ENCODE data around the gene RGS21. TPM values are rescaled to one million over a fixed set of nuclear protein-coding genes. Genes with fewer than 3 reads are reported as not detected.
A peak's percentile ranks its signal among the peaks of the same experiment; 100 is the strongest.

Gene RGS21
- total RNA-seq, 1 experiment from 2014 or later = not detected

DNA sequence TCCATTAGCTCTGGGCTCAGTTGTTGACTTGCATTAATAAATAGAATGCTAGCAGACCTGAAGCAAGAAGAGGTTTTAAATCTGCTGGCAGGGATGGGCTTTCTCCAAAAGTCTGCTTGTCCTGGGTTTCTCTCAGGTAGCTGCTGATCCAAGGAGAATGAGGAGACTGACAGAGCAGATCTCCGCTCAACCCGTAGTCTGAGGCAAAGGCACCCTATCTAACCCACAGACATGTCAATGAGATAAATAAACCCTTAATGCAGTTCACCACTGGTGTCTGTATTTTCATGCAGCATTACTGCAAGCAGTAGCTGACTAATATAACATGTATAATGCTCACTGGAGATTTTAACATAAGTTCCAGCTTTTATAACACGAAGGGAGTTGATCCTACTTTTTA is 44.1 kb upstream of the RGS21 start:
- POLR2A ChIA-PET (ENCODE audit: unreplicated experiment) = no interaction called here
- no peak overlapping the region for H2AFZ ChIP-seq
- no peak for DNase-seq
- no TSS peak for BruUV-seq (replicated peaks)
- no peaks in the 10 kb centered on the region for H3F3A ChIP-seq (ENCODE audit: insufficient read depth, low read depth)
- H4K20me1 ChIP-seq (ENCODE audit: insufficient read depth) = no peaks in the 10 kb centered on the region
- no peak overlapping the region for H3K4me3 ChIP-seq
- H3K36me3 ChIP-seq (ENCODE audit: low read depth) = no peaks in the 10 kb centered on the region
- no peaks in the 10 kb centered on the region for H3K27me3 ChIP-seq (ENCODE audit: insufficient read depth, low read depth)
- TF ChIP-seq, protein P1, sequence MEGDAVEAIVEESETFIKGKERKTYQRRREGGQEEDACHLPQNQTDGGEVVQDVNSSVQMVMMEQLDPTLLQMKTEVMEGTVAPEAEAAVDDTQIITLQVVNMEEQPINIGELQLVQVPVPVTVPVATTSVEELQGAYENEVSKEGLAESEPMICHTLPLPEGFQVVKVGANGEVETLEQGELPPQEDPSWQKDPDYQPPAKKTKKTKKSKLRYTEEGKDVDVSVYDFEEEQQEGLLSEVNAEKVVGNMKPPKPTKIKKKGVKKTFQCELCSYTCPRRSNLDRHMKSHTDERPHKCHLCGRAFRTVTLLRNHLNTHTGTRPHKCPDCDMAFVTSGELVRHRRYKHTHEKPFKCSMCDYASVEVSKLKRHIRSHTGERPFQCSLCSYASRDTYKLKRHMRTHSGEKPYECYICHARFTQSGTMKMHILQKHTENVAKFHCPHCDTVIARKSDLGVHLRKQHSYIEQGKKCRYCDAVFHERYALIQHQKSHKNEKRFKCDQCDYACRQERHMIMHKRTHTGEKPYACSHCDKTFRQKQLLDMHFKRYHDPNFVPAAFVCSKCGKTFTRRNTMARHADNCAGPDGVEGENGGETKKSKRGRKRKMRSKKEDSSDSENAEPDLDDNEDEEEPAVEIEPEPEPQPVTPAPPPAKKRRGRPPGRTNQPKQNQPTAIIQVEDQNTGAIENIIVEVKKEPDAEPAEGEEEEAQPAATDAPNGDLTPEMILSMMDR (conservative IDR thresholded peaks at IDR 0.05) = no peak
- no peak for TF ChIP-seq EZH2 (IDR thresholded peaks at IDR 0.05; ENCODE audit: low read depth)
- intact Hi-C loops (cut with micrococcal nuclease; ENCODE audit: unreplicated experiment) = no loop called here
- H3K27ac ChIP-seq = no peak overlapping the region
- no peak overlapping the region for H3K4me2 ChIP-seq
- no peaks in the 10 kb centered on the region for H3K4me1 ChIP-seq (replicated peaks; ENCODE audit: insufficient read depth)
- no peaks in the 10 kb centered on the region for H3K79me2 ChIP-seq (ENCODE audit: low read depth)
- CTCF ChIA-PET = no interaction called here
- H3K9me3 ChIP-seq (ENCODE audit: insufficient read depth, low read depth) = no peaks in the 10 kb centered on the region
- no peaks in the 10 kb centered on the region for H3K9me2 ChIP-seq (ENCODE audit: insufficient read depth)

DNA sequence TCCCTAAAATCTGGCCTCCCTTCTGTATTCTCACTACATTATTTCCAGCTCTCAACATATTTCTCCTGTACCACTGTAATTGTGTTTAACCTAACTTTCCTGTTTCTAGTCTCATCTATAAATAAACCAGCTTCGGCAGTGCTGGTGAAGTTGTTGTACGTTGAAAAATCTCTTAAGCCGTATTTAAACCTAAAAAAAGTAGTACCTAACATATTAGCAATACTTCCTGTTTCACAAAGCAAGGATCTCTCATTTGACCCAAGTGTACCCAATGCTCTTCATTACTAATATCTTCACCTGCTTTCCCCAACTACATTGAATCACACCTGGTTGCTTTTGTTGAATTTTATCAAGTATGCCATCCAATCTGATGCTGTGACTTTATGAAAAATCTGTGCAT is 42.2 kb upstream of the RGS21 start:
- Histone ChIP-seq H3F3A (ENCODE audit: insufficient read depth, low read depth) (no peaks in the 10 kb centered on the region), H3K27me3 (ENCODE audit: insufficient read depth, low read depth) (no peaks in the 10 kb centered on the region), H3K9me3 (ENCODE audit: insufficient read depth, low read depth) (no peaks in the 10 kb centered on the region), H3K79me2 (ENCODE audit: low read depth) (no peaks in the 10 kb centered on the region), H3K36me3 (ENCODE audit: low read depth) (no peaks in the 10 kb centered on the region), H3K4me3 (no peak overlapping the region), H3K9me2 (ENCODE audit: insufficient read depth) (no peaks in the 10 kb centered on the region), H3K4me1 (replicated peaks; ENCODE audit: insufficient read depth) (no peaks in the 10 kb centered on the region), H3K27ac (no peak overlapping the region), H3K4me2 (no peak overlapping the region), H4K20me1 (ENCODE audit: insufficient read depth) (no peaks in the 10 kb centered on the region), H2AFZ (0 out of 2 replicates have a peak overlapping the region, but pooled peaks have one; percentile 43)
- intact Hi-C loops (cut with micrococcal nuclease; ENCODE audit: unreplicated experiment) = no loop called here
- ChIA-PET CTCF (no interaction called here), POLR2A (ENCODE audit: unreplicated experiment) (no interaction called here)
- TF ChIP-seq, protein P1 (conservative IDR thresholded peaks at IDR 0.05) = no peak
- TF ChIP-seq EZH2 (IDR thresholded peaks at IDR 0.05; ENCODE audit: low read depth) = no peak
- DNase-seq = no peak
- BruUV-seq (replicated peaks) = no TSS peak

GRCh38 chr1:192277635-192278034 is 39.2 kb upstream of the RGS21 start:
- H4K20me1 ChIP-seq (ENCODE audit: insufficient read depth) = no peaks in the 10 kb centered on the region
- no peak overlapping the region for H3K27ac ChIP-seq
- POLR2A ChIA-PET (ENCODE audit: unreplicated experiment) = no interaction called here
- H2AFZ ChIP-seq = no peak overlapping the region
- H3K9me3 ChIP-seq (ENCODE audit: insufficient read depth, low read depth) = 0 out of 2 replicates have a peak, but pooled peaks cover 3% of the 10 kb centered on the region
- TF ChIP-seq, protein P1 (conservative IDR thresholded peaks at IDR 0.05) = no peak
- no peak for TF ChIP-seq EZH2 (IDR thresholded peaks at IDR 0.05; ENCODE audit: low read depth)
- no peak overlapping the region for H3K4me3 ChIP-seq
- H3K79me2 ChIP-seq (ENCODE audit: low read depth) = no peaks in the 10 kb centered on the region
- CTCF ChIA-PET = no interaction called here
- no peaks in the 10 kb centered on the region for H3K9me2 ChIP-seq (ENCODE audit: insufficient read depth)
- H3F3A ChIP-seq (ENCODE audit: insufficient read depth, low read depth) = no peaks in the 10 kb centered on the region
- DNase-seq = no peak
- BruUV-seq (replicated peaks) = no TSS peak
- H3K4me2 ChIP-seq = no peak overlapping the region
- intact Hi-C loops (cut with micrococcal nuclease; ENCODE audit: unreplicated experiment) = no loop called here
- no peaks in the 10 kb centered on the region for H3K36me3 ChIP-seq (ENCODE audit: low read depth)
- no peaks in the 10 kb centered on the region for H3K27me3 ChIP-seq (ENCODE audit: insufficient read depth, low read depth)
- H3K4me1 ChIP-seq (replicated peaks; ENCODE audit: insufficient read depth) = no peaks in the 10 kb centered on the region

All from PC-9 (cell line).